Right lung (tissue), 5 donors: ENCODE results near the gene SPSB4. TPM values are rescaled to one million over a fixed set of nuclear protein-coding genes. Genes with fewer than 3 reads are reported as not detected.

Experiments used
- DNase-seq, 2 donors: peaks; one replicate each; pipeline ENCODE4 v3.0.0-alpha.2; 2013
- polyA plus RNA-seq, 5 donors: library from polyadenylated mRNA; unstranded; fragments of 120-200 nt; gene quantifications; one replicate each; pipeline versions ENCODE4 v1.2.1 to v1.2.3, GENCODE V29; 2013; ENCODE audit warnings: inconsistent platforms in 1 of 5, low replicate concordance in 1 of 5; ENCODE audit not compliant: insufficient read length in 5 of 5, insufficient read depth in 1 of 5

SPSB4 gene
- polyA plus RNA-seq, 5 donors, result 5.5 to 9.2 (median 6.8) TPM

GRCh38 chr3:141150931-141151330 lies 99.8 kb downstream of the SPSB4 start:
- DNase-seq, result no peak

GRCh38 chr3:141151439-141151838 lies 100.3 kb downstream of the SPSB4 start:
- DNase-seq, result no peak

GRCh38 chr3:141152130-141152529 lies 101.0 kb downstream of the SPSB4 start:
- no peak for DNase-seq

- no peak for DNase-seq
Measured at GRCh38 chr3:141152801-141153678, 101.9 kb downstream of the SPSB4 start.

GRCh38 chr3:141153679-141153966 lies 102.5 kb downstream of the SPSB4 start:
- no peak for DNase-seq

- DNase-seq, result no peak
Measured at GRCh38 chr3:141164852-141165251, 113.7 kb downstream of the SPSB4 start.

GRCh38 chr3:141167681-141168080 lies 116.5 kb downstream of the SPSB4 start:
- DNase-seq, result no peak

- no peak for DNase-seq
Measured at GRCh38 chr3:141170678-141171295, 119.6 kb downstream of the SPSB4 start.

GRCh38 chr3:141174674-141175073 lies 123.5 kb downstream of the SPSB4 start:
- no peak for DNase-seq

GRCh38 chr3:141176775-141177174 lies 125.6 kb downstream of the SPSB4 start:
- DNase-seq, result no peak

GRCh38 chr3:141178026-141178425 lies 126.9 kb downstream of the SPSB4 start:
- no peak for DNase-seq

- DNase-seq, result no peak
Measured at GRCh38 chr3:141178551-141178950, 127.4 kb downstream of the SPSB4 start.

- DNase-seq, result no peak
Measured at GRCh38 chr3:141179983-141180382, 128.8 kb downstream of the SPSB4 start.

- DNase-seq, result no peak
Measured at GRCh38 chr3:141181196-141181595, 130.0 kb downstream of the SPSB4 start.

GRCh38 chr3:141181819-141182218 lies 130.7 kb downstream of the SPSB4 start:
- no peak for DNase-seq

- no peak for DNase-seq
Measured at GRCh38 chr3:141183606-141184005, 132.5 kb downstream of the SPSB4 start.

GRCh38 chr3:141184430-141184829 lies 133.3 kb downstream of the SPSB4 start:
- no peak for DNase-seq

GRCh38 chr3:141191097-141191749 lies 140.1 kb downstream of the SPSB4 start:
- no peak for DNase-seq

- DNase-seq, result peak; percentile 90 to 96
Measured at GRCh38 chr3:141192345-141192744, 141.2 kb downstream of the SPSB4 start.

GRCh38 chr3:141193066-141193830 lies 142.1 kb downstream of the SPSB4 start:
- DNase-seq, result no peak
